HepG2 (cell line): ENCODE measurements around the gene SYT8. TPM values are rescaled to one million over a fixed set of nuclear protein-coding genes. Genes with fewer than 3 reads are reported as not detected.

Source experiments
- ATAC-seq: fragments of 200-7000 bp; cut with Tn5 transposase; 3 replicates; pipeline ENCODE4 v1.9.1; 2020; ENCODE audit warnings: mild to moderate bottlenecking, moderate library complexity
- BruUV-seq: library from RNA; stranded (reverse); fragments of 400-500 nt; replicated peaks from 2 replicates; lab custom pipeline; 2021; lab: Mats Ljungman, UMichigan
- CTCF ChIA-PET: fragments of 300-600 bp; formaldehyde crosslinking; extraction: SDS; loops from one replicate; lab custom pipeline; 2021; ENCODE audit warnings: low total read pairs, inconsistent platforms, low intra/inter-chr PET ratio; lab: Yijun Ruan, JAX
- POLR2A ChIA-PET: fragments of 350-600 bp; sonication (Branson Sonifier 250); formaldehyde crosslinking; loops from one replicate; lab custom pipeline; 2020; ENCODE audit warnings: antibody characterized with exemption, inconsistent platforms; lab: Yijun Ruan, JAX
- DNase-seq: peaks from one replicate; pipeline ENCODE4 v3.0.0-alpha.2; 2015; ENCODE audit warnings: low spot score
- FAIRE-seq: peaks from 3 replicates; lab custom pipeline; 2011; peaks lifted over from hg19 to GRCh38; lab: Jason Lieb, UNC
- H2AFZ ChIP-seq: one replicate; pipeline ENCODE4 v1.6.1; 2011; ENCODE audit warnings: low read length, inconsistent platforms
- H3K27ac ChIP-seq: fragments of 300-600 bp; 3 replicates; pipeline ENCODE4 v1.8.0; 2011; ENCODE audit warnings: mixed run types, mild to moderate bottlenecking, mixed read lengths, low read length, inconsistent platforms; ENCODE audit not compliant: insufficient read depth; ENCODE audit errors: extremely low read length
- H3K27me3 ChIP-seq, 2 experiments: fragments of 200-600 bp in 1 of 2; 2 replicates in 1 of 2; 3 replicates in 1 of 2; pipeline versions ENCODE4 v1.6.0 to v1.8.0; 2011; ENCODE audit warnings: low read length in 2 of 2, mild to moderate bottlenecking in 2 of 2, moderate library complexity in 2 of 2, inconsistent platforms in 1 of 2; ENCODE audit not compliant: insufficient read depth in 2 of 2, control insufficient read depth in 1 of 2
- H3K36me3 ChIP-seq, 2 experiments: fragments of 200-600 bp in 1 of 2; replicated peaks in 1 of 2; 2 replicates in 1 of 2; 3 replicates in 1 of 2; pipeline versions ENCODE4 v1.5.1 to v1.8.0; 2011; ENCODE audit warnings: low read length in 2 of 2, inconsistent platforms in 1 of 2; ENCODE audit not compliant: insufficient read depth in 2 of 2, control insufficient read depth in 1 of 2
- H3K4me1 ChIP-seq: 2 replicates; pipeline ENCODE4 v1.5.1; 2012; ENCODE audit warnings: low read length, inconsistent platforms; ENCODE audit not compliant: insufficient read depth
- H3K4me2 ChIP-seq: 2 replicates; pipeline ENCODE4 v1.6.0; 2011; ENCODE audit warnings: low read depth, low read length, inconsistent platforms
- H3K4me3 ChIP-seq, 3 experiments: fragments of 200-600 bp in 1 of 3; sonication (generic), shearing (Covaris generic) in 1 of 3; replicated peaks in 1 of 3; 2 replicates each; pipeline ENCODE4 v1.5.1; 2011 to 2016; ENCODE audit warnings: low read length in 3 of 3, inconsistent platforms in 2 of 3, low read depth in 2 of 3, mild to moderate bottlenecking in 2 of 3, control low read depth in 1 of 3, mixed read lengths in 1 of 3; ENCODE audit not compliant: insufficient read depth in 1 of 3
- H3K79me2 ChIP-seq: one replicate; pipeline ENCODE4 v1.6.1; 2011; ENCODE audit warnings: low read length, inconsistent platforms; ENCODE audit not compliant: insufficient read depth
- H3K9ac ChIP-seq: 2 replicates; pipeline ENCODE4 v1.6.0; 2011; ENCODE audit warnings: mild to moderate bottlenecking, low read depth, low read length, inconsistent platforms; ENCODE audit not compliant: insufficient read depth
- H3K9me3 ChIP-seq: 2 replicates; pipeline ENCODE4 v1.5.1; 2012; ENCODE audit warnings: mild to moderate bottlenecking, low read length
- H4K20me1 ChIP-seq: 2 replicates; pipeline ENCODE4 v1.6.0; 2011; ENCODE audit warnings: inconsistent platforms, mild to moderate bottlenecking, low read length, moderate library complexity; ENCODE audit not compliant: insufficient read depth
- ARNT2 ChIP-seq: sonication (generic); formaldehyde crosslinking; IDR thresholded peaks from 2 replicates; pipeline ENCODE4 v1.8.0; 2022; ENCODE audit warnings: mild to moderate bottlenecking, low read depth, missing genetic modification reagents, moderate library complexity
- ATF7-NPFF ChIP-seq: sonication (generic); formaldehyde crosslinking; IDR thresholded peaks from 2 replicates; pipeline ENCODE4 v1.8.1; 2023; ENCODE audit warnings: mild to moderate bottlenecking, low read depth, missing genetic modification reagents, moderate library complexity
- FOXK2 ChIP-seq: fragments of 450-650 bp; IDR thresholded peaks from 2 replicates; pipeline ENCODE4 v1.6.1; 2016
- NFE2L1 ChIP-seq: sonication (generic); formaldehyde crosslinking; IDR thresholded peaks from 2 replicates; pipeline ENCODE4 v1.4.0; 2020; ENCODE audit warnings: missing genetic modification reagents, mild to moderate bottlenecking, borderline replicate concordance
- SNAI1 ChIP-seq: sonication (generic); formaldehyde crosslinking; IDR thresholded peaks from 2 replicates; pipeline ENCODE4 v1.5.0; 2020; ENCODE audit warnings: mild to moderate bottlenecking, missing genetic modification reagents, borderline replicate concordance
- SNAPC2 ChIP-seq: sonication (generic); formaldehyde crosslinking; IDR thresholded peaks from 2 replicates; pipeline ENCODE4 v1.8.1; 2022; ENCODE audit warnings: mild to moderate bottlenecking, missing genetic modification reagents
- TCF7 ChIP-seq: sonication (generic); IDR thresholded peaks from 2 replicates; pipeline ENCODE4 v1.6.1; 2016; ENCODE audit warnings: antibody characterized with exemption, low read depth
- ZNF282 ChIP-seq: fragments of 450-650 bp; IDR thresholded peaks from 2 replicates; pipeline ENCODE4 v1.6.1; 2018; ENCODE audit not compliant: partially characterized antibody
- ZNF33B ChIP-seq: sonication (generic); formaldehyde crosslinking; IDR thresholded peaks from 2 replicates; pipeline ENCODE4 v1.5.1; 2020; ENCODE audit warnings: mild to moderate bottlenecking, missing genetic modification reagents
- ZNF512 ChIP-seq: sonication (generic); formaldehyde crosslinking; IDR thresholded peaks from 2 replicates; pipeline ENCODE4 v1.4.0; 2020; ENCODE audit warnings: mild to moderate bottlenecking, missing genetic modification reagents
- ZNF543 ChIP-seq: sonication (generic); formaldehyde crosslinking; IDR thresholded peaks from 2 replicates; pipeline ENCODE4 v1.4.0; 2020; ENCODE audit warnings: mild to moderate bottlenecking, missing genetic modification reagents
- ZNF747 ChIP-seq: sonication (generic); formaldehyde crosslinking; IDR thresholded peaks from 2 replicates; pipeline ENCODE4 v1.8.1; 2023; ENCODE audit warnings: missing genetic modification reagents, mild to moderate bottlenecking, borderline replicate concordance
- ZNF879 ChIP-seq: sonication (generic); formaldehyde crosslinking; IDR thresholded peaks from 2 replicates; pipeline ENCODE4 v1.8.1; 2023; ENCODE audit warnings: missing genetic modification reagents
- WGBS: methylation state at CpG from one replicate; pipeline ENCODE4 v1.1.6; 2017; ENCODE audit warnings: low lambda C conversion rate; 5-methylcytosine and 5-hydroxymethylcytosine counted together
- in situ Hi-C: cut with HindIII; loops from 2 replicates; pipeline ENCODE4 v1.10.0; 2017; ENCODE audit warnings: low pct_unique_long_range_greater_than_20kb; ENCODE audit not compliant: extremely low pct_ligation_motif_present
- intact Hi-C: fragments of 100-400 bp; cut with micrococcal nuclease; formaldehyde crosslinking; loops from one replicate; pipeline ENCODE4 v1.10.0; 2022; ENCODE audit not compliant: unreplicated experiment
- polyA plus RNA-seq, 8 experiments: library from polyadenylated mRNA; depleted of rRNA in 3 of 8; stranded (reverse) in 7 of 8; unstranded in 1 of 8; fragments of >200 nt; fragmentation: Illumina TruSeq in 4 of 8; extraction: Trizol in 4 of 8; gene quantifications; 2 replicates each; pipeline versions ENCODE4 v1.2.1 to v1.2.3, GENCODE V29; 2011 to 2016; ENCODE audit warnings: low read depth in 4 of 8, missing spikeins in 1 of 8, mixed read lengths in 1 of 8; ENCODE audit not compliant: insufficient read depth in 1 of 8
- total RNA-seq, 5 experiments: library from RNA; depleted of rRNA; stranded (reverse); fragments of >200 nt; fragmentation: Illumina TruSeq; extraction: Trizol; gene quantifications; 2 replicates each; pipeline ENCODE4 v1.2.3, GENCODE V29; 2016; ENCODE audit warnings: low read depth in 1 of 5

SYT8 gene
- total and polyA plus RNA-seq, 2 of the 13 experiments (the other 11 are each of a cell fraction or from before 2014, with no cell fraction given): 0.60 to 2.3 TPM

GRCh38 chr11:1883346-1884302, 48.8 kb downstream of the SYT8 start:
- H3K36me3 ChIP-seq: no peaks in the 10 kb centered on the region
- WGBS: 22% methylated on average over 11 of the region's 14 CpGs
- no TSS peak for BruUV-seq
- FAIRE-seq (no peak), ATAC-seq (no peak), DNase-seq (no peak)
- POLR2A ChIA-PET: interaction anchor here (1.0 to 1.5 kb wide), 3 partner anchors 105 to 268 kb away, joined by 4 to 21 read pairs (median 5); no protein-coding TSS in a partner anchor
- no peaks in the 10 kb centered on the region for H3K9me3 ChIP-seq
- H3K4me1 ChIP-seq: peaks cover 15% of the 10 kb centered on the region; the same call in 1 of the 2 replicates
- no peak overlapping the region for H3K9ac ChIP-seq
- peaks cover 7 to 66% of the 10 kb centered on the region in 2 experiments for H3K27me3 ChIP-seq
- no peak overlapping the region for H3K4me2 ChIP-seq
- no peak overlapping the region for H2AFZ ChIP-seq
- H4K20me1 ChIP-seq: no peaks in the 10 kb centered on the region
- H3K79me2 ChIP-seq: no peaks in the 10 kb centered on the region
- intact Hi-C loops: loop anchor here (5.0 kb wide), 1 partner anchor 469 kb away; no protein-coding TSS in a partner anchor
- H3K4me3 ChIP-seq: no peak overlapping the region
- in situ Hi-C loops: loop anchor here (5.0 kb wide), 1 partner anchor 269 kb away; no protein-coding TSS in a partner anchor
- H3K27ac ChIP-seq: no peak overlapping the region
- TF ChIP-seq NFE2L1 (CRISPR knock-in tag) (no peak), TCF7 (no peak), SNAI1 (no peak), ARNT2 (CRISPR knock-in tag) (no peak), ZNF747 (CRISPR knock-in tag) (no peak), SNAPC2 (CRISPR knock-in tag) (no peak), ZNF282 (no peak), ATF7-NPFF (CRISPR knock-in tag) (no peak), ZNF512 (CRISPR knock-in tag) (no peak), ZNF543 (no peak), FOXK2 (no peak), ZNF879 (CRISPR knock-in tag) (no peak), ZNF33B (CRISPR knock-in tag) (no peak)
- CTCF ChIA-PET: interaction anchor here (1.4 to 7.1 kb wide), 2 partner anchors 244 to 268 kb away, joined by 5 to 108 read pairs; no protein-coding TSS in a partner anchor
